ENCODE measurements around the gene MAGI2.

Gene MAGI2

GRCh38 chr7:78141522-78142281 is 1311.8 kb downstream of the MAGI2 start:
- DNase-seq (ENCODE audit: low read depth) = peak; percentile 16

DNA sequence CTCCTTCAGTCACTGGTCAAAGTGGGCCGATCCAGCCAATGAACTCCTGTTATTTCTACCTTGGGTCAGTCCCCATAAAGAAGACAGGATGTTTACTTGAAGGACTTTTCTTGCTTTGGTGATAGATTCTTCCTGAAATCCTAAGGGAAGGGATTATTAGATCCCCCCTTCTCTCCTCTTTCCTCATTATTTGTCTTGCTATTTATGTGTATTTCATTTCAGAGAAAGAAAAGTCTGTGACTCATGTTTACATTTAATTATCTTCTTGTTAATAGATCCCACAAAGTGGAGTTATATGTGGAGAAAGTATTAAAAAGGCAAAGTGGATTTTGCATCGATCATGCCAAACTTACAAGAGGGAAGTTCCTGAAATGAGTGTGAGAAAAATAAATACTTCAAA is 1313.4 kb downstream of the MAGI2 start:
- no peak for DNase-seq (ENCODE audit: low read depth)

GRCh38 chr7:78139335-78139734 is 1314.1 kb downstream of the MAGI2 start:
- peak; percentile 21 for DNase-seq (ENCODE audit: low read depth)

GRCh38 chr7:78134774-78135173 is 1318.7 kb downstream of the MAGI2 start:
- no peak for DNase-seq (ENCODE audit: low read depth)

DNA sequence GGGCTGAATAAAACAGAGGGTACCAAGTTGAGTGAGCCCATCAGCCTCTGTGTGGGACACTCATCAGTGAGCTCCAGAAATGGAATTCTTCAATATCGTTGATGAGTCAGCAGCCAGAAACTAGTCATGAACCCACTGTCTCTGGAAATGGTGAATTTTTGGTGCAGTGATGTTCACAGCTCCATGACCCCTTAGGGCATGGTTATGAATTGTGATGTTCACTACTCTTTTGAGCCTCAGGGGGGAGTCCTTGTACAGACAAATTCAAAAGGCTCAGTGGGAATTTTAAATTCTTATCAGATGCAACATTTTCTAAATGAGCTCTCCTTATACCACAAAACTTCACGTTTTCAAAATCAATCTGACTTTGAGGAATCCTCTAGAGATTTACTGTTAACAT is 1319.2 kb downstream of the MAGI2 start:
- DNase-seq (ENCODE audit: low read depth) = peak; percentile 61

- DNase-seq (ENCODE audit: low read depth) = no peak
Observed at GRCh38 chr7:78130446-78131215, 1322.8 kb downstream of the MAGI2 start.

GRCh38 chr7:78129865-78130264 is 1323.6 kb downstream of the MAGI2 start:
- DNase-seq (ENCODE audit: low read depth) = no peak

- no peak for DNase-seq (ENCODE audit: low read depth)
Observed at GRCh38 chr7:78127009-78127408, 1326.5 kb downstream of the MAGI2 start.

- peak; percentile 23 for DNase-seq (ENCODE audit: low read depth)
Observed at GRCh38 chr7:78125884-78126283, 1327.6 kb downstream of the MAGI2 start.

DNA sequence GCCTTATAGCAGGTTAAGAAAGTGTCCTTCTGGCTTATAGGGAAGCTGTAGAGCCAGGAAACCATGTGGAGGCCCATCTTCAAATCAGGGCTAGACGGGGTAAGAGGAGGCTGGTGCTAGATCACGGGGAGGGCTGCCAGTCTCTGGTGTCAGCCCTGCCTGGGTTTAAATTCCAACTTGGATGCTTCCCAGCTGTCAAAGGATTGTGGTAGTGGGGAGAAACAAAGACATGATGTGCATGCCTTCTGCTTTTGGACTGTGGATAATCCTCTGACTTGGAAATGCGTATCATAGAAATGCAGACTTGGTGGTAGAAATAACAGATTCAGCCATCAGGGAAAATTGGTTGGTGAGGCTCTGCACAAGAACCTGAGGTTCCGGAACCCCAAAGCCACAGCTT is 1329.3 kb downstream of the MAGI2 start:
- no peak for DNase-seq (ENCODE audit: low read depth)

DNA sequence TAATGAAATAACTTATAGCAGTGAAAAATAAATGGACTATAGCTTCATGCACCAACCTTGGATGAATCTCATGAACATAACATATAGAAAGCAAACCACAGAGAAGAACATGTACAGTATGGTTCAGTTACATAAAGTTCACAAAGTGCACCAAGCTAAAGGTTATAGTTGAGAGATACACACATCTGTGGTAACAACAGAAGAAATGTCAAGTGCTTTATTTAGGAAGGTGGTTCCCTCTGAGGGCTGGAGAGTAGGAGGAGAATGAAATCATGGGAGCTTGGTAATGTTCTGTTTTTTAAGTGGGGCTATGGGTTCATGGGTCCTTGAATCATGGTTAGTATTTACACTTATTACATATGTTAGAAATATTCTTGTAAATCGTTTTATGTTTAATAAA is 1331.6 kb downstream of the MAGI2 start:
- no peak for DNase-seq (ENCODE audit: low read depth)

- DNase-seq (ENCODE audit: low read depth) = no peak
Observed at GRCh38 chr7:78118470-78118869, 1335.0 kb downstream of the MAGI2 start.

GRCh38 chr7:78115876-78116275 is 1337.6 kb downstream of the MAGI2 start:
- no peak for DNase-seq (ENCODE audit: low read depth)

GRCh38 chr7:78114993-78115392 is 1338.5 kb downstream of the MAGI2 start:
- DNase-seq (ENCODE audit: low read depth) = no peak

DNA sequence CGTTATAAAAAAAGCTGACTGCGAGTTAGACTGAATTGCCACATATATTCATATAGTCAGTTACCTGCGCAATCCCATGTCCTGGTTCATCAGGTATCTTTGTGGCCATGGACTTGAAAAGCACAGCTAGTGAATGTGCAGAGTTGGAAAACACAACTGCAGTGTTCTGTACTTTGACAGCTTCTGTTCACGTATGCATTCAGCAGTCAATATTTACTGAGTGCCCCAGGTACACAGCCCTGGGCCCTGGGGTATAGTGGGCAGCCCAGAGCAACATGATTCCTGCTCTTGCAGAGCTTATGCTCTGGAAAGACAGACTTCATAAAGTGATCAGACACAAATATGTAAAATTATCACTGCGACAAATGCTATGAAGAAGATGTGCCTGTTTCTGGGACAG is 1341.0 kb downstream of the MAGI2 start:
- no peak for DNase-seq (ENCODE audit: low read depth)

DNA sequence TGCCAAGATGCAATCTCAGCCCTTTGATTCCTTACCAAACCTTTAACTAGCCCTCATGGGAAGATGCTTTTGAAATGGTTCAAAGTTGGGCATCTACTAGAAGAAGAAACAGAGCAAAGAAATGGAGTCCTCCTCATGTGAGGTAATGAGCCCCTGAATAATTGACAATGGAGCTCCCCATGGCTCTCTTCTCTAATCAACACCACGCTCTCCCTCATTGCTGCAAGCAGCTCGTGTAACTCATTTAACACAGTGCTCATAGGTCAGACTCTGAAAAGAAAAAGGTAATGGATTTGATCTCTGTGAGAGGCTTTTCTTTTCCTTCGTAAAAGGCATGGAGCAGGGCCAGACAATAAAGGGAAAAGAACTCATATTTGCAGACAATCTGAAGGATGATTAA is 1342.1 kb downstream of the MAGI2 start:
- DNase-seq (ENCODE audit: low read depth) = no peak

- no peak for DNase-seq (ENCODE audit: low read depth)
Observed at GRCh38 chr7:78103475-78103874, 1350.0 kb downstream of the MAGI2 start.

GRCh38 chr7:78101076-78101475 is 1352.4 kb downstream of the MAGI2 start:
- DNase-seq (ENCODE audit: low read depth) = no peak

- DNase-seq (ENCODE audit: low read depth) = peak; percentile 30
Observed at GRCh38 chr7:78099715-78100394, 1353.6 kb downstream of the MAGI2 start.

DNA sequence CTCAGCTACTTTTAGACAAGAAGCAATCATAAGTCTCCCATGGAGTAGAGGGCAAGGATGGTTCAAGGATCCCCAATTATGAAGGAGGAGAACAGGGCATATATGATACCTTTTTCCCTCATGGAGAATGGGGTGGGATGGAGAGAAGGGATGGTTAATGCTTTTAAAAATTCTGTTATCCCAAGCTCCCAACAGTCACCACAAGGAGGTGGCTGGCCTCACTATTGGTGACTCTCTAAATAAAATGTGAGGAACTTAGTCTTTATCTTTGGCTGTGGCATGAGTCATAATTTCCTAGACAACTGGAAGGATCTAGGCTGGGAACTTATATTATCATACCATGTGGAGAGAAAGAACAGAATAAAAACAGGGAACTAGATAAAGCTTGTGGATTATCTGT is 1357.9 kb downstream of the MAGI2 start:
- DNase-seq (ENCODE audit: low read depth) = peak; percentile 69

DNA sequence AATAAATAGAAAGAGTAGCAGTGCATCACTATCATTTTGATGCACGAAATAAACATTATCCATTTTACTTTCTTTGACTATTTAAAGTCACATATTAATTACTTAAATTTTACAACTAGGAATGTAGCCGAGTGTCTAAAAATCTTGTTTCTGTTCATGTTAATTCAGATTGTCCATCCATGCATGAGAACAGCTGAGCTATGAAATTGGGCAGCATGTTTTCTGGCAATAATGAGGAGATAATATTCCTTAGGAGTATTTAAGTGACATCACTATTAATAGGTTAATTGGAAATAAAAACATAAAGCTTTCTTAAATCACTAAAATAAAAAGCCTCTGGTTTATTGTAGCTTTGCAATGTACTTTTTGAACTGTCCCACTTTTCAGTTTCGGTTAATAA is 1361.1 kb downstream of the MAGI2 start:
- DNase-seq (ENCODE audit: low read depth) = no peak

GRCh38 chr7:78090616-78091015 is 1362.9 kb downstream of the MAGI2 start:
- no peak for DNase-seq (ENCODE audit: low read depth)
